NCI-H1694 (cell line): ENCODE results near the gene FANCC.
"Not testable (repeated sequence)": the region's sequence is repeated elsewhere in the genome, so short reads cannot be mapped to it uniquely, and the experiment has no call there.

Experiments used
- DNase-seq: peaks from one replicate; lab custom pipeline; 2025; lab: John Stamatoyannopoulos, UW

Gene FANCC

GRCh38 chr9:95229230-95229915 is 88.1 kb downstream of the FANCC start:
- DNase-seq: no peak

GRCh38 chr9:95226921-95227320 is 90.6 kb downstream of the FANCC start:
- no peak for DNase-seq

- no peak for DNase-seq
These were observed 91.8 kb downstream of the FANCC start for GRCh38 chr9:95225726-95226106.

GRCh38 chr9:95225076-95225725 is 92.3 kb downstream of the FANCC start:
- DNase-seq: no peak

GRCh38 chr9:95224376-95225019 is 93.0 kb downstream of the FANCC start:
- DNase-seq: no peak

GRCh38 chr9:95220352-95220751 is 97.2 kb downstream of the FANCC start:
- DNase-seq: not testable (repeated sequence)

- DNase-seq: no peak
These were observed 98.7 kb downstream of the FANCC start for GRCh38 chr9:95218773-95219172.

- DNase-seq: no peak
These were observed 99.6 kb downstream of the FANCC start for GRCh38 chr9:95217936-95218335.

GRCh38 chr9:95215336-95215898 is 102.1 kb downstream of the FANCC start:
- DNase-seq: no peak

- no peak for DNase-seq
These were observed 104.4 kb downstream of the FANCC start for GRCh38 chr9:95213117-95213516.

- no peak for DNase-seq
These were observed 106.5 kb downstream of the FANCC start for GRCh38 chr9:95211028-95211427.

- DNase-seq: no peak
These were observed 110.1 kb downstream of the FANCC start for GRCh38 chr9:95207403-95207802.

GRCh38 chr9:95206143-95206542 is 111.4 kb downstream of the FANCC start:
- DNase-seq: no peak

- no peak for DNase-seq
These were observed 112.8 kb downstream of the FANCC start for GRCh38 chr9:95204710-95205109.

GRCh38 chr9:95204310-95204709 is 113.2 kb downstream of the FANCC start:
- DNase-seq: no peak

- DNase-seq: not testable (repeated sequence)
These were observed 114.5 kb downstream of the FANCC start for GRCh38 chr9:95203019-95203418.

GRCh38 chr9:95202076-95202681 is 115.3 kb downstream of the FANCC start:
- no peak for DNase-seq

- DNase-seq: no peak
These were observed 116.3 kb downstream of the FANCC start for GRCh38 chr9:95201206-95201605.

- DNase-seq: no peak
These were observed 119.7 kb downstream of the FANCC start for GRCh38 chr9:95197692-95198271.

GRCh38 chr9:95193480-95193879 is 124.0 kb downstream of the FANCC start:
- DNase-seq: no peak

- no peak for DNase-seq
These were observed 124.4 kb downstream of the FANCC start for GRCh38 chr9:95193067-95193466.

GRCh38 chr9:95192631-95193030 is 124.9 kb downstream of the FANCC start:
- no peak for DNase-seq
